A549 (cell line): ENCODE measurements around the gene RNF17. TPM values are rescaled to one million over a fixed set of nuclear protein-coding genes. Genes with fewer than 3 reads are reported as not detected.

Experiments used
- ATAC-seq, 2 experiments: fragments of 200-7000 bp in 1 of 2; fragments of >200 bp in 1 of 2; cut with Nextera tagmentation in 1 of 2; cut with Tn5 transposase in 1 of 2; 3 replicates each; pipeline versions ENCODE4 v1.8.0 to v1.9.1; 2018 to 2020; ENCODE audit warnings: mild to moderate bottlenecking in 1 of 2, moderate library complexity in 1 of 2
- CTCF ChIA-PET: fragments of 300-600 bp; sonication (Branson Sonifier 250); formaldehyde crosslinking; extraction: SDS; loops from one replicate; lab custom pipeline; 2021; ENCODE audit warnings: antibody characterized with exemption, inconsistent platforms; lab: Yijun Ruan, JAX
- POLR2A ChIA-PET: fragments of 350-600 bp; formaldehyde crosslinking; extraction: SDS; loops from one replicate; lab custom pipeline; 2021; ENCODE audit warnings: antibody characterized with exemption, inconsistent platforms; lab: Yijun Ruan, JAX
- DNase-seq, 2 experiments: peaks; one replicate each; pipeline versions ENCODE4 v3.0.0 to v3.0.0-alpha.2; 2011 to 2016; ENCODE audit warnings: low read depth in 1 of 2, low spot score in 1 of 2
- FAIRE-seq: peaks from 2 replicates; lab custom pipeline; 2011; peaks lifted over from hg19 to GRCh38; lab: Jason Lieb, UNC
- H3K27ac ChIP-seq, 2 experiments: fragments of >200 bp; sonication (Bioruptor Twin); formaldehyde crosslinking; 3 replicates each; pipeline ENCODE4 v1.5.1; 2016 to 2017
- H3K4me1 ChIP-seq: fragments of >200 bp; sonication (Bioruptor Twin); formaldehyde crosslinking; 3 replicates; pipeline ENCODE4 v1.6.1; 2016
- H3K4me2 ChIP-seq: fragments of >200 bp; sonication (Bioruptor Twin); formaldehyde crosslinking; 3 replicates; pipeline ENCODE4 v1.6.1; 2016
- H3K4me3 ChIP-seq: fragments of >200 bp; sonication (Bioruptor Twin); formaldehyde crosslinking; 3 replicates; pipeline ENCODE4 v1.5.1; 2016
- H3K9me3 ChIP-seq: fragments of >200 bp; sonication (Bioruptor Twin); formaldehyde crosslinking; 3 replicates; pipeline ENCODE4 v1.6.1; 2016
- HDAC2 ChIP-seq: fragments of 200-600 bp; sonication (generic); IDR thresholded peaks from 2 replicates; pipeline ENCODE4 v1.6.1; 2016
- JUN ChIP-seq, 2 experiments: fragments of >200 bp; sonication (Bioruptor Twin); formaldehyde crosslinking; IDR thresholded peaks; 2 replicates in 1 of 2; 3 replicates in 1 of 2; pipeline ENCODE4 v1.6.1; 2016 to 2017
- KDM5A ChIP-seq: fragments of 200-600 bp; sonication (generic); IDR thresholded peaks from 2 replicates; pipeline ENCODE4 v1.6.1; 2016; ENCODE audit warnings: antibody characterized with exemption, mild to moderate bottlenecking
- NR3C1 ChIP-seq: fragments of >200 bp; sonication (Bioruptor Twin); formaldehyde crosslinking; IDR thresholded peaks from 3 replicates; pipeline ENCODE4 v1.6.1; 2017
- PHF8 ChIP-seq: fragments of 200-600 bp; sonication (generic); IDR thresholded peaks from 2 replicates; pipeline ENCODE4 v1.6.1; 2016; ENCODE audit warnings: low read depth, mild to moderate bottlenecking, antibody characterized with exemption, moderate library complexity, borderline replicate concordance
- POLR2A ChIP-seq: IDR thresholded peaks from 2 replicates; pipeline ENCODE4 v1.6.1; 2012; ENCODE audit warnings: mild to moderate bottlenecking, low read length
- RFX5 ChIP-seq: fragments of 450-650 bp; IDR thresholded peaks from 2 replicates; pipeline ENCODE4 v1.7.1; 2014; ENCODE audit warnings: antibody characterized with exemption, mild to moderate bottlenecking, moderate library complexity
- TFCP2L1 ChIP-seq: fragments of 250-450 bp; sonication (Bioruptor Pico); IDR thresholded peaks from 2 replicates; pipeline ENCODE4 v1.5.0; 2021; ENCODE audit warnings: mild to moderate bottlenecking
- TP53 ChIP-seq: fragments of 250-450 bp; sonication (Bioruptor Pico); IDR thresholded peaks from 2 replicates; pipeline ENCODE4 v1.5.0; 2021; ENCODE audit warnings: mild to moderate bottlenecking, moderate library complexity
- ZC3H11A ChIP-seq: fragments of 450-650 bp; IDR thresholded peaks from 2 replicates; pipeline ENCODE4 v1.6.1; 2014; ENCODE audit warnings: antibody characterized with exemption, mild to moderate bottlenecking
- WGBS: methylation state at CpG from one replicate; pipeline ENCODE4 v1.1.6; 2017; ENCODE audit errors: missing lambda C conversion rate; 5-methylcytosine and 5-hydroxymethylcytosine counted together
- polyA plus RNA-seq, 4 experiments: library from polyadenylated mRNA; depleted of rRNA in 3 of 4; stranded (reverse); fragments of >200 nt; fragmentation: RNase III in 1 of 4; extraction: RNeasy Plus Mini Kit Qiagen cat#74134 plus additional on column Dnase treatment in 1 of 4; gene quantifications; 2 replicates in 3 of 4; 3 replicates in 1 of 4; pipeline ENCODE4 v1.2.3, GENCODE V29; 2011 to 2017
- TF ChIP-seq, protein P1 (sequence below): fragments of >200 bp; sonication (Bioruptor Twin); formaldehyde crosslinking; IDR thresholded peaks from 3 replicates; pipeline ENCODE4 v1.6.1; 2016
- TF ChIP-seq, protein P2 (sequence below): fragments of >200 bp; sonication (Bioruptor Twin); formaldehyde crosslinking; IDR thresholded peaks from 3 replicates; pipeline ENCODE4 v1.5.1; 2016
- TF ChIP-seq, protein P3 (sequence below): IDR thresholded peaks from 2 replicates; pipeline ENCODE4 v1.6.1; 2012
- TF ChIP-seq, protein P4 (sequence below): IDR thresholded peaks from 2 replicates; pipeline ENCODE4 v1.6.1; 2012; ENCODE audit warnings: low read depth, borderline replicate concordance

The RNF17 gene
- polyA plus RNA-seq, 2 of the 4 experiments (the other 2 are of a cell fraction), result not detected

DNA sequence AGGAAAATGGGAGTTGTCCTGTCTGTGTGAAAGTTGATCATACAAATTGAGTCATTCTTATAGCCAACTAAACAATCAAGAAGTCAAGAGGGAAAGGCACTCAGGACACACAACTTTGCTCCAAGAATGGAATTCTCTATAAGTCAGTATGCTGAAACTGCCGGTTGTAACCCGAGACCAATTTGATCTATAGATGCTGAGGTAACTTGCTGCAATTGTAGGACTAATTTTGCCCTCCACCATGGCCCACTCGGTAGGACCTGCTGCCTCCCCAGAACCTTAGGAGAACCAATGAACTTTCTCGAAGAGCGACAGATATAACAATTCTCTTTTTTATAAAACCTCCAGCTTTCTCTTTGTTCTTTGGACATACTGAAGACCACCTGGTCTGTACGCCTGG is 157.0 kb downstream of the RNF17 start:
- POLR2A ChIA-PET, result no interaction called here
- 95% methylated on average over 6 of the region's 6 CpGs for WGBS
- DNase-seq (no peak), ATAC-seq (no peak), FAIRE-seq (no peak)
- TF ChIP-seq TFCP2L1 (CRISPR knock-in tag) (no peak), NR3C1 (no peak)
- TF ChIP-seq, protein P1, sequence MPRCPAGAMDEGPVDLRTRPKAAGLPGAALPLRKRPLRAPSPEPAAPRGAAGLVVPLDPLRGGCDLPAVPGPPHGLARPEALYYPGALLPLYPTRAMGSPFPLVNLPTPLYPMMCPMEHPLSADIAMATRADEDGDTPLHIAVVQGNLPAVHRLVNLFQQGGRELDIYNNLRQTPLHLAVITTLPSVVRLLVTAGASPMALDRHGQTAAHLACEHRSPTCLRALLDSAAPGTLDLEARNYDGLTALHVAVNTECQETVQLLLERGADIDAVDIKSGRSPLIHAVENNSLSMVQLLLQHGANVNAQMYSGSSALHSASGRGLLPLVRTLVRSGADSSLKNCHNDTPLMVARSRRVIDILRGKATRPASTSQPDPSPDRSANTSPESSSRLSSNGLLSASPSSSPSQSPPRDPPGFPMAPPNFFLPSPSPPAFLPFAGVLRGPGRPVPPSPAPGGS, result no peak
- no peaks in the 10 kb centered on the region for H3K9me3 ChIP-seq
- peak overlapping the region; percentile 83 for H3K4me2 ChIP-seq
- CTCF ChIA-PET, result no interaction called here
- no peak overlapping the region for H3K4me3 ChIP-seq
- peaks cover 33% of the 10 kb centered on the region for H3K4me1 ChIP-seq
- no peak overlapping the region for H3K27ac ChIP-seq

DNA sequence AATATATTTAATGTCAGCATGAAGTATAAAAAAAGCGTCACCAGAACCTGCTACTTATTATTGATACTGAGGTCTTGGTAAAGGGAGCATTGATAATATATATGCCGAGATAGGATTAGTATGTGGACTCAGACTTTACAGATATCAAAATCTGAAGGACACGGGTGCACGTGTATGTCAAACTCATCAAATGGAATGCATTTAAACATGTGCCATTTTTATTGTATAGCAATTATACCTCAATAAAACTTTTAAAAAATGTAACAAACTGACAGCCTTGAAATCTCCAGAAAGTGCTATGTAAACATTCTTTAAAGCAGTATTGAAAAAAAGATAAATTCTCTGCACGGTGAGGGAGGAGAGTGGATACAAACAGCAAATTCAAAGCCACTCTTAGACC is 157.9 kb downstream of the RNF17 start:
- CTCF ChIA-PET, result no interaction called here
- H3K4me1 ChIP-seq, result peaks cover 25% of the 10 kb centered on the region
- TF ChIP-seq, protein P2, sequence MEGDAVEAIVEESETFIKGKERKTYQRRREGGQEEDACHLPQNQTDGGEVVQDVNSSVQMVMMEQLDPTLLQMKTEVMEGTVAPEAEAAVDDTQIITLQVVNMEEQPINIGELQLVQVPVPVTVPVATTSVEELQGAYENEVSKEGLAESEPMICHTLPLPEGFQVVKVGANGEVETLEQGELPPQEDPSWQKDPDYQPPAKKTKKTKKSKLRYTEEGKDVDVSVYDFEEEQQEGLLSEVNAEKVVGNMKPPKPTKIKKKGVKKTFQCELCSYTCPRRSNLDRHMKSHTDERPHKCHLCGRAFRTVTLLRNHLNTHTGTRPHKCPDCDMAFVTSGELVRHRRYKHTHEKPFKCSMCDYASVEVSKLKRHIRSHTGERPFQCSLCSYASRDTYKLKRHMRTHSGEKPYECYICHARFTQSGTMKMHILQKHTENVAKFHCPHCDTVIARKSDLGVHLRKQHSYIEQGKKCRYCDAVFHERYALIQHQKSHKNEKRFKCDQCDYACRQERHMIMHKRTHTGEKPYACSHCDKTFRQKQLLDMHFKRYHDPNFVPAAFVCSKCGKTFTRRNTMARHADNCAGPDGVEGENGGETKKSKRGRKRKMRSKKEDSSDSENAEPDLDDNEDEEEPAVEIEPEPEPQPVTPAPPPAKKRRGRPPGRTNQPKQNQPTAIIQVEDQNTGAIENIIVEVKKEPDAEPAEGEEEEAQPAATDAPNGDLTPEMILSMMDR, result no peak
- TF ChIP-seq, all 56 proteins: peak for 0
- Histone ChIP-seq H3K4me2 (peak overlapping the region; percentile 83), H3K9me3 (no peaks in the 10 kb centered on the region), H3K4me3 (peak overlapping the region; percentile 72), H3K27ac (peak overlapping the region; percentile 67 to 90)
- ATAC-seq (no peak), DNase-seq (no peak), FAIRE-seq (no peak)
- POLR2A ChIA-PET, result no interaction called here
- WGBS, result 12% methylated on average over 5 of the region's 5 CpGs

DNA sequence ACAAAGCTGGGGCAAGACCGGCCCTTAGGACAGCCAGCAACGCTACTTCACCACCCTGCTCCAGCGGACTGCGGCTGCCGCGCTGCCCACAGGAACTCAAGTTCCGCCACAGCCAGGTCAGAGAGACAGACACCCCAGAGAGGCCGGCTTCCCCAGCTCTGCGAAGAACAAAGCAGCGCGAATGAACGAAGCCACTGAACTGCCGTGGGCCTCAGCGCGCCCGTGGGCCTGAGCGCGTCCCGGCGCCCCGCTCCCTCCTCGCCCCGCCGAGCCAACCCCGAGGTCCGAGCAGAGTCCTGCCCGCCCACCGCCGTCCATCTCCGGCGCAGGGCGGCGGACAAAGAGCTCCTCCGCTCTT is 158.4 kb downstream of the RNF17 start:
- FAIRE-seq, result no peak
- peak; percentile 70 to 72 for ATAC-seq
- H3K4me3 ChIP-seq, result peak overlapping the region; percentile 72
- H3K4me1 ChIP-seq, result peaks cover 24% of the 10 kb centered on the region
- no peaks in the 10 kb centered on the region for H3K9me3 ChIP-seq
- H3K27ac ChIP-seq, result peak overlapping the region; percentile 67 to 90
- ChIA-PET CTCF (no interaction called here), POLR2A (interaction anchor here (0.7 kb wide), 1 partner anchor 46 kb away, joined by 3 read pairs; no protein-coding TSS in a partner anchor)
- TF ChIP-seq RFX5, result no peak
- TF ChIP-seq, protein P3, sequence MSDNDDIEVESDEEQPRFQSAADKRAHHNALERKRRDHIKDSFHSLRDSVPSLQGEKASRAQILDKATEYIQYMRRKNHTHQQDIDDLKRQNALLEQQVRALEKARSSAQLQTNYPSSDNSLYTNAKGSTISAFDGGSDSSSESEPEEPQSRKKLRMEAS, result no peak
- peak; percentile 22; the same call in 1 of the 2 replicates for TF ChIP-seq KDM5A
- no peak for TF ChIP-seq ZC3H11A
- peak; percentile 80; the same call in 1 of the 2 replicates for TF ChIP-seq HDAC2
- TF ChIP-seq, protein P4, sequence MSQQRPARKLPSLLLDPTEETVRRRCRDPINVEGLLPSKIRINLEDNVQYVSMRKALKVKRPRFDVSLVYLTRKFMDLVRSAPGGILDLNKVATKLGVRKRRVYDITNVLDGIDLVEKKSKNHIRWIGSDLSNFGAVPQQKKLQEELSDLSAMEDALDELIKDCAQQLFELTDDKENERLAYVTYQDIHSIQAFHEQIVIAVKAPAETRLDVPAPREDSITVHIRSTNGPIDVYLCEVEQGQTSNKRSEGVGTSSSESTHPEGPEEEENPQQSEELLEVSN, result peak; percentile 13; the same call in 1 of the 2 replicates
- H3K4me2 ChIP-seq, result peak overlapping the region; percentile 83
- 5% methylated on average over 8 of the region's 34 CpGs for WGBS
- DNase-seq, result peak in 1 of 2 experiments; percentile 6

DNA sequence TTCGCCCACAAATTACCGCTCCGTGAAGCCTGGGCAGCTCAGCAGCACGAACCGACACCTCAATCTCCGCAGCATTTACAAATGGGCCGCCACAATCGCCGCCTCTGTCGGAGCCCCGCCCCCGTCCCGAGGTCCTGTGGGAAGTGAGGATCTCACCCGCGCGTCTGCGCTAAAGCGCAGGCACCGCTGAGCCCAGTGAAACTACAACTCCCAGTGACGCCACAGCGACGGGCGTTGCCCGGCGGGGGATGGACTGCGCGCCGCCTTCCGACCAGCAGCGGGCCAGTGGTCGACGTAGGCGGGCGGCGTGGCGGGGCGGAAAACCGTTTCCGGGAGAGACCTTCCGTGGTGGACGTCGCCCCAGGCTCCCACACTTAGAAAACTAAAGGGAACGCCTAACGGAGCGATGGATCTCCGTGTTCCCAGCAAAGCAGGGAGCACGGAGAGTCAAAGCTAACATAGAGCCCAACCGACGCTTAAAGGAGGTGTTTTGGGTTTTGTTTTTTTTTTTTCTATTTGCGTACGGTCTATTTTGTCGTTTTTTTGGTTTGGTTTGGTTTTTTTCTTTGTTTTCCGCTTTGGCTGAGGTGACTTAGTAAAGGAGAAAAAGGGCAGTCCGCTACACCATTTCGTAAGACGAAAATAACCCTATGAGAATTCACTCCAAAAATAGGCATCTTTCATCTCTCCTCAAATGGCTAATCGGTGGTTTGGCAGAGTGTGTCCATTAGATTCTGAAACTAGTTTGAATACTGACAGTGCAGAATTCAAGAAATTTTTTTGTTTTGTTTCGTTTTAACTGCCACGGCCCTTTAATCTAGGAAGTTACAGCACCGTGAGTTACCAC is 159.0 kb downstream of the RNF17 start:
- Histone ChIP-seq H3K9me3 (no peaks in the 10 kb centered on the region), H3K4me3 (peak overlapping the region; percentile 72), H3K4me2 (peak overlapping the region; percentile 77), H3K27ac (peak overlapping the region; percentile 90), H3K4me1 (peaks cover 21% of the 10 kb centered on the region)
- under 1% methylated on average over 28 of the region's 60 CpGs for WGBS
- peak; percentile 67 to 75; a peak in 4 of 5 replicates for TF ChIP-seq JUN (IDR thresholded peaks at IDR 0.05)
- TF ChIP-seq, protein P3, result 0 out of 2 replicates have a peak, but pooled peaks have one; percentile 35
- TF ChIP-seq PHF8, result peak; percentile 70; the same call in 1 of the 2 replicates
- TF ChIP-seq TP53, result no peak
- TF ChIP-seq POLR2A, result peak; percentile 77
- TF ChIP-seq, protein P1, result peak; percentile 73; the same call in 1 of the 3 replicates
- ATAC-seq, result peak; percentile 99 to 100
- FAIRE-seq, result no peak
- DNase-seq, result peak; percentile 65 to 93
- POLR2A ChIA-PET, result interaction anchor here (0.7 kb wide), 1 partner anchor 45 kb away, joined by 3 read pairs; no protein-coding TSS in a partner anchor
- CTCF ChIA-PET, result no interaction called here
